Endothelial cell (in vitro differentiated cells): ENCODE data around the gene KDSR. TPM values are rescaled to one million over a fixed set of nuclear protein-coding genes. Genes with fewer than 3 reads are reported as not detected.

Source experiments
- DNase-seq: peaks from one replicate; pipeline ENCODE4 v3.0.0; 2021; ENCODE audit warnings: low spot score
- H3K27ac Mint-ChIP-seq: one replicate; pipeline ENCODE4 v1.8.0; 2021; ENCODE audit warnings: mixed read lengths, inconsistent platforms; ENCODE audit not compliant: unreplicated experiment
- H3K27me3 Mint-ChIP-seq: one replicate; pipeline ENCODE4 v1.8.0; 2021; ENCODE audit warnings: mild to moderate bottlenecking, moderate library complexity, mixed read lengths, inconsistent platforms; ENCODE audit not compliant: unreplicated experiment
- H3K36me3 Mint-ChIP-seq: one replicate; pipeline ENCODE4 v1.8.0; 2021; ENCODE audit warnings: mild to moderate bottlenecking, low read depth, mixed read lengths, inconsistent platforms; ENCODE audit not compliant: unreplicated experiment
- H3K4me1 Mint-ChIP-seq: one replicate; pipeline ENCODE4 v1.8.0; 2021; ENCODE audit warnings: mild to moderate bottlenecking, mixed read lengths, inconsistent platforms; ENCODE audit not compliant: unreplicated experiment
- H3K4me3 Mint-ChIP-seq: one replicate; pipeline ENCODE4 v1.8.0; 2021; ENCODE audit warnings: mild to moderate bottlenecking, mixed read lengths, inconsistent platforms; ENCODE audit not compliant: unreplicated experiment
- H3K9me3 Mint-ChIP-seq: one replicate; pipeline ENCODE4 v1.8.0; 2021; ENCODE audit warnings: mixed read lengths, inconsistent platforms; ENCODE audit not compliant: unreplicated experiment
- CTCF ChIP-seq: fragments of 200-600 bp; sonication (generic); IDR thresholded peaks from one replicate; pipeline ENCODE4 v1.5.0; 2021; ENCODE audit warnings: antibody characterized with exemption; ENCODE audit not compliant: unreplicated experiment
- long read RNA-seq: library from polyadenylated mRNA; unstranded; transcript quantifications from one replicate; pipeline ENCODE4 v2.0.0, GENCODE V29; 2020; ENCODE audit not compliant: unreplicated experiment
- total RNA-seq: library from RNA; stranded (reverse); fragmentation: NEBNext Ultra II Directional; extraction: Animal tissue kit (Norgen Biotek cat#: 25700); gene quantifications from one replicate; pipeline ENCODE4 v1.2.1, GENCODE V29; 2021; ENCODE audit not compliant: unreplicated experiment

Gene KDSR
- total RNA-seq, result 23.9 TPM
- long read RNA-seq, full-length matches to known transcripts, result 16 of 20 reads
- long read RNA-seq, partial matches to known transcripts, result 0 of 20 reads
- long read RNA-seq, other reads (novel, unspliced or antisense), result 4 of 20 reads

GRCh38 chr18:63367053-63367953 is at the start of gene KDSR:
Gene KDSR, minus strand, starts transcription at chr18:63367206. Its CDS starts 88 bp downstream, at chr18:63367118.
- Mint-ChIP-seq H3K27me3 (peaks cover 7% of the 10 kb centered on the region), H3K4me3 (peak within 1 kb of the TSS; percentile 93), H3K9me3 (no peaks in the 10 kb centered on the region), H3K27ac (peak within 1 kb of the TSS; percentile 84), H3K36me3 (peaks cover 7% of the 10 kb centered on the region), H3K4me1 (peaks cover 20% of the 10 kb centered on the region)
- no peak for TF ChIP-seq CTCF
- DNase-seq, result peak; percentile 94

GRCh38 chr18:63412953-63413352 is 45.9 kb upstream of the KDSR start:
- TF ChIP-seq CTCF, result no peak
- no peaks in the 10 kb centered on the region for H3K27me3 Mint-ChIP-seq
- peak overlapping the region; percentile 27 for H3K27ac Mint-ChIP-seq
- no peaks in the 10 kb centered on the region for H3K4me1 Mint-ChIP-seq
- no peaks in the 10 kb centered on the region for H3K9me3 Mint-ChIP-seq
- DNase-seq, result no peak
- no peak overlapping the region for H3K4me3 Mint-ChIP-seq
- H3K36me3 Mint-ChIP-seq, result peaks cover 8% of the 10 kb centered on the region

GRCh38 chr18:63410792-63411191 is 43.8 kb upstream of the KDSR start:
- Mint-ChIP-seq H3K4me1 (no peaks in the 10 kb centered on the region), H3K27me3 (no peaks in the 10 kb centered on the region), H3K4me3 (no peak overlapping the region), H3K9me3 (no peaks in the 10 kb centered on the region), H3K36me3 (peaks cover 8% of the 10 kb centered on the region), H3K27ac (no peak overlapping the region)
- no peak for TF ChIP-seq CTCF
- no peak for DNase-seq

- no peak overlapping the region for H3K27ac Mint-ChIP-seq
- no peak overlapping the region for H3K4me3 Mint-ChIP-seq
- H3K4me1 Mint-ChIP-seq, result no peaks in the 10 kb centered on the region
- no peak for TF ChIP-seq CTCF
- peaks cover 8% of the 10 kb centered on the region for H3K36me3 Mint-ChIP-seq
- no peaks in the 10 kb centered on the region for H3K9me3 Mint-ChIP-seq
- H3K27me3 Mint-ChIP-seq, result no peaks in the 10 kb centered on the region
- no peak for DNase-seq
Observed at GRCh38 chr18:63409301-63409700, 42.3 kb upstream of the KDSR start.

- no peak for TF ChIP-seq CTCF
- Mint-ChIP-seq H3K27me3 (no peaks in the 10 kb centered on the region), H3K4me1 (no peaks in the 10 kb centered on the region), H3K9me3 (no peaks in the 10 kb centered on the region), H3K4me3 (no peak overlapping the region), H3K27ac (no peak overlapping the region), H3K36me3 (peaks cover 5% of the 10 kb centered on the region)
- DNase-seq, result no peak
Observed at GRCh38 chr18:63407734-63408133, 40.7 kb upstream of the KDSR start.
